Measurements from ENCODE around the gene DNAAF1. TPM values are rescaled to one million over a fixed set of nuclear protein-coding genes. Genes with fewer than 3 reads are reported as not detected.
"Not testable (repeated sequence)": the region's sequence is repeated elsewhere in the genome, so short reads cannot be mapped to it uniquely, and the experiment has no call there.

Gene DNAAF1
- total RNA-seq, 1 donor from 2014 or later, result not detected

DNA sequence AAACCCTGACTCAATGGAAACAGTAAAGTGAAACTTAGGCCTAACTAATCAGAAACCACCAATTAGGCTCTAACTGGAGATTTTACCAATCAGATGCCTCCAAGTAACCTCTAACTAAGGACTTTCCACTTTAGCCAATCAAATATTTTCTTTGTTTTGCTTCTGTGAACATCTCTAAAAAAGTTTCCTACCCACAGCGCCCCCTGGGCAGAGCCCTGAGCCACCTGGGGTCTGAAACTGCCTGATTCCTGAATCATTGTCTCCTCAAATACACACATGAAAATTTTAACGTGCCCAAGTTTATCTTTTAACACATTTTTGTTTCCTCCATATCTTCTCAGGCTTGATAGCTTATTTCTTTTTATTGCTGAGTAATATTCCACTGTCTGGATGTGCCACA is 64.9 kb downstream of the DNAAF1 start:
- H3K4me1 Mint-ChIP-seq, result no peaks in the 10 kb centered on the region
- no peaks in the 10 kb centered on the region for H3K27me3 Mint-ChIP-seq
- TF ChIP-seq, protein P1, sequence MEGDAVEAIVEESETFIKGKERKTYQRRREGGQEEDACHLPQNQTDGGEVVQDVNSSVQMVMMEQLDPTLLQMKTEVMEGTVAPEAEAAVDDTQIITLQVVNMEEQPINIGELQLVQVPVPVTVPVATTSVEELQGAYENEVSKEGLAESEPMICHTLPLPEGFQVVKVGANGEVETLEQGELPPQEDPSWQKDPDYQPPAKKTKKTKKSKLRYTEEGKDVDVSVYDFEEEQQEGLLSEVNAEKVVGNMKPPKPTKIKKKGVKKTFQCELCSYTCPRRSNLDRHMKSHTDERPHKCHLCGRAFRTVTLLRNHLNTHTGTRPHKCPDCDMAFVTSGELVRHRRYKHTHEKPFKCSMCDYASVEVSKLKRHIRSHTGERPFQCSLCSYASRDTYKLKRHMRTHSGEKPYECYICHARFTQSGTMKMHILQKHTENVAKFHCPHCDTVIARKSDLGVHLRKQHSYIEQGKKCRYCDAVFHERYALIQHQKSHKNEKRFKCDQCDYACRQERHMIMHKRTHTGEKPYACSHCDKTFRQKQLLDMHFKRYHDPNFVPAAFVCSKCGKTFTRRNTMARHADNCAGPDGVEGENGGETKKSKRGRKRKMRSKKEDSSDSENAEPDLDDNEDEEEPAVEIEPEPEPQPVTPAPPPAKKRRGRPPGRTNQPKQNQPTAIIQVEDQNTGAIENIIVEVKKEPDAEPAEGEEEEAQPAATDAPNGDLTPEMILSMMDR (IDR thresholded peaks at IDR 0.05), result no peak
- ChIA-PET CTCF (no interaction called here), POLR2A (no interaction called here)
- no peak overlapping the region for H3K27ac Mint-ChIP-seq
- ATAC-seq (ENCODE audit: low read depth), result no peak
- no peak for DNase-seq
- intact Hi-C loops (cut with micrococcal nuclease), result no loop called here
- no peaks in the 10 kb centered on the region for H3K36me3 Mint-ChIP-seq (ENCODE audit: low read depth)
- H3K9me3 Mint-ChIP-seq, result no peaks in the 10 kb centered on the region
- no peak overlapping the region for H3K4me3 Mint-ChIP-seq

DNA sequence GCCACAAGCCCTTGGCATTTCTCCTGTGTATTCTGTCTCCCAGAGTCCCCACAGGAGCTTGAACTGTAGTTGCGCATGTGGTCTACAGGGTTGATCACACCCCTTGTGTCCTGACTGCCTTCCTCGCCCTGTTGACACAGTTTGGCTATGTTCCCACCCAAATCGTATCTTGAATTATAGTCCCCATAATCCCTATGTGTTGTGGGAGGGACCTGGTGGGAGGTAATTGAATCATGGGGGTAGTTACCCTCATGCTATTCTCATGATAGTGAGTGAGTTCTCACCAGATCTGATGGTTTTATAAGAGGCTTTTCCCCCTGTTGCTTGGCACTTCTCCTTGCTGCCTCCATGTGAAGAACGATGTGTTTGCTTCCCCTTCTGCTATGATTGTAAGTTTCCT is 67.0 kb downstream of the DNAAF1 start:
- Mint-ChIP-seq H3K27ac (no peak overlapping the region), H3K36me3 (ENCODE audit: low read depth) (no peaks in the 10 kb centered on the region), H3K4me3 (no peak overlapping the region), H3K27me3 (peaks cover 2% of the 10 kb centered on the region), H3K4me1 (no peaks in the 10 kb centered on the region), H3K9me3 (no peaks in the 10 kb centered on the region)
- DNase-seq, result no peak
- POLR2A ChIA-PET, result no interaction called here
- TF ChIP-seq, protein P1 (IDR thresholded peaks at IDR 0.05), result no peak
- intact Hi-C loops (cut with micrococcal nuclease), result no loop called here
- no peak for ATAC-seq (ENCODE audit: low read depth)
- CTCF ChIA-PET, result no interaction called here

DNA sequence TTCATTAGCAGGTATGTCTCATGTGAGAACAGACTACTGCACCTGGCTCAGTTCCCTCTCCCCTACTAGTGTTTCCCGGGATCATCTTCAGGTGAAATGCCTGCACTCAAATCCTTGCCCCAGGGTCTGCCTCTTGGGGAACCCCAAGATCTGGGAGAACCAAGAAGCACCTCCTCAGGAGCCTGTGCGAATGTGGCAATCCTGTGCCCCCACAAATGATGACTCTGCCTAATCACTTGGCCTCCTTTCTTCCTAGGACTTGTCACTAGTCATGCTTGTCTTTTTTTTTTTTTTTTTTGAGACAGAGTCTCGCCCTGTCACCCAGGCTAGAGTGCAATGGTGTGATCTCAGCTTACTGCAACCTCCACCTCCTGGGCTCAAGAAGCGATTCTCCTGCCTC is 67.5 kb downstream of the DNAAF1 start:
- TF ChIP-seq, protein P1 (IDR thresholded peaks at IDR 0.05), result no peak
- H3K27ac Mint-ChIP-seq, result no peak overlapping the region
- no peaks in the 10 kb centered on the region for H3K9me3 Mint-ChIP-seq
- intact Hi-C loops (cut with micrococcal nuclease), result no loop called here
- ATAC-seq (ENCODE audit: low read depth) (no peak), DNase-seq (no peak)
- ChIA-PET POLR2A (no interaction called here), CTCF (no interaction called here)
- H3K4me3 Mint-ChIP-seq, result no peak overlapping the region
- H3K36me3 Mint-ChIP-seq (ENCODE audit: low read depth), result no peaks in the 10 kb centered on the region
- H3K4me1 Mint-ChIP-seq, result no peaks in the 10 kb centered on the region
- peaks cover 2% of the 10 kb centered on the region for H3K27me3 Mint-ChIP-seq

DNA sequence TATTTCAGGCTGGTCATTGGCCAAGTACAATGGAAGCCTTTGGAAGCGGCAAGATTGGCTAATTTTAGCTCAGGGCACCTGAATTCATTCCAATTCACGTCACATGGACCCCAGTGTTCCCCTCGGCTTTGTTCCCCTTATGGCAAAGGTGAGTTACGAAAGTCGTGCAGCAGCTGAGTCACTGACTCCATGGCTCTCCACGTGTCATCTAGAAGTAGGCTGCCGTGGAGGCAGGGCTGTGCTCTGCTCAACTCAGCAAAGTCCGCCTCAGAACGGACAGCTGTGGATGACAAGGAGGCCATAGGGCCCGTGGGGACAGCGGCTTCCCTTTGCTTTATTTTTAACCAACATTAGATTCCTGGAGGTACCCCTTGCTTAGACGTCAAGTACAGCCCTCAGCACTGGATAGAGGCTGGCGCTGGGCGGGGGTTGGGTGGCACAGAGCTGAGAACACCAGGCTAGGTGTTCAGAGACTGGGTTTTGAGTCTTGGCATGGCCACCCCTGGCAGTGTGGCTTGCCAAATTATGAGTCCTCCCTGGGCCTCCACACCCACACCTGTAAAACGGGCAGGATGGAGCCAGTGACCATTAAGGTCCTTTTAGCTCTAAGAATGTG is 69.5 kb downstream of the DNAAF1 start:
- Mint-ChIP-seq H3K27ac (no peak overlapping the region), H3K36me3 (ENCODE audit: low read depth) (no peaks in the 10 kb centered on the region), H3K4me1 (no peaks in the 10 kb centered on the region), H3K9me3 (no peaks in the 10 kb centered on the region), H3K4me3 (no peak overlapping the region), H3K27me3 (peaks cover 2% of the 10 kb centered on the region)
- DNase-seq, result no peak
- POLR2A ChIA-PET, result interaction anchor here (0.6 kb wide), 1 partner anchor 54 kb away, joined by 5 read pairs; no protein-coding TSS in a partner anchor
- no peak for ATAC-seq (ENCODE audit: low read depth)
- TF ChIP-seq, protein P1 (IDR thresholded peaks at IDR 0.05), result no peak
- intact Hi-C loops (cut with micrococcal nuclease), result no loop called here
- CTCF ChIA-PET, result no interaction called here

DNA sequence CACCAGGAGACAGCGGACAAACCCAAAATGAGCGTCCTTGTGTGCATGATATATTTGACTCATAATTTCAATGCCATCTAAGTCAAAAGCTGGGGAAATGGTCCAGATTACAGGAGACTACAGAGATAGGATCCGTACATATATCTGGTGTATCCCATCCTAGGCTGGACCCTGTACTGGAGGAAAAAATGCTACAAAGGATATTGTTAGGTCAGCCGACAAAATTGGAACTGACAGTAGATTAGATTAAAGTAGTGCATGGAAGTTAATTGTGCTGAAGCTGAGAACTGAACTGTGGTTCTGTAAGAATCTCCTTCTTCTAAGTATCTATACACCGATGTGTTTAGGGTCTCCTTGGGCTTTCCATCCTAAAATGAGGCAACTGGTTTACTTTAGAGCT is 70.4 kb downstream of the DNAAF1 start:
- H3K4me1 Mint-ChIP-seq, result no peaks in the 10 kb centered on the region
- H3K36me3 Mint-ChIP-seq (ENCODE audit: low read depth), result no peaks in the 10 kb centered on the region

DNA sequence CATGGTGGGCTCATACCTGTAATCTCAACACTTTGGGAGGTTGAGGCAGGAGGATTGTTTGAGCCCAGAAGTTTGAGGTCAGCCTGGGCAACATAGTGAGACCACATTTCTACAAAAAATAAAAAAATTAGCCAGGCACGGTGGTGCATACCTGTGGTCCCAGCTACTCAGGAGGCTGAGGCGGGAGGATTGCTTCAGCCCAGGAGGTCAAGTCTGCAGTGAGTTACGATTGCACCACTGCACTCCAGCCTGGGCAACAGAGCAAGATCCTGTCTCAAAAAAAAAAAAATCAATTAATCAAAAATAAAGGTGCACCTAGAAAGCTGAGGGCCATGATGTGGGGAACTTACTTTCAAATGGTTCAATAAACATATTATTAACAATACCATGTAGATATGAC is 71.0 kb downstream of the DNAAF1 start:
- intact Hi-C loops (cut with micrococcal nuclease); DNase-seq; H3K4me1 Mint-ChIP-seq; POLR2A ChIA-PET; CTCF ChIA-PET; H3K9me3 Mint-ChIP-seq; H3K36me3 Mint-ChIP-seq (ENCODE audit: low read depth); ATAC-seq (ENCODE audit: low read depth); H3K4me3 Mint-ChIP-seq; H3K27ac Mint-ChIP-seq; H3K27me3 Mint-ChIP-seq: not testable (repeated sequence)

More for the DNA sequence above, 70.4 kb downstream of the DNAAF1 start:
- Mint-ChIP-seq H3K27me3 (peaks cover 2% of the 10 kb centered on the region), H3K4me3 (no peak overlapping the region), H3K9me3 (no peaks in the 10 kb centered on the region), H3K27ac (no peak overlapping the region)
- ChIA-PET POLR2A (interaction anchor here (0.5 to 0.6 kb wide), 2 partner anchors 55 to 202 kb away, joined by 4 to 5 read pairs; no protein-coding TSS in a partner anchor), CTCF (no interaction called here)
- DNase-seq, result no peak
- intact Hi-C loops (cut with micrococcal nuclease), result no loop called here
- no peak for ATAC-seq (ENCODE audit: low read depth)
- TF ChIP-seq, protein P1 (IDR thresholded peaks at IDR 0.05), result no peak
